Neural progenitor cell (in vitro differentiated cells): Measurements from ENCODE around the gene LRRC8D. TPM values are rescaled to one million over a fixed set of nuclear protein-coding genes. Genes with fewer than 3 reads are reported as not detected.

Experiments
- DNase-seq: peaks from one replicate; pipeline ENCODE4 v3.0.0-alpha.2; 2016; ENCODE audit warnings: low spot score
- H2AFZ ChIP-seq: fragments of 200-600 bp; sonication (generic); replicated peaks from 2 replicates; pipeline ENCODE4 v1.6.1; 2016; ENCODE audit warnings: antibody characterized with exemption
- H3F3A ChIP-seq: fragments of 200-600 bp; sonication (generic); 2 replicates; pipeline ENCODE4 v1.6.1; 2016; ENCODE audit warnings: antibody characterized with exemption, low read depth
- H3K27ac ChIP-seq: fragments of 200-600 bp; sonication (generic); 2 replicates; pipeline ENCODE4 v1.5.1; 2016; ENCODE audit warnings: mild to moderate bottlenecking
- H3K27me3 ChIP-seq: fragments of 200-600 bp; sonication (generic); 2 replicates; pipeline ENCODE4 v1.6.1; 2016; ENCODE audit warnings: mild to moderate bottlenecking, moderate library complexity
- H3K36me3 ChIP-seq: fragments of 200-600 bp; sonication (generic); 2 replicates; pipeline ENCODE4 v1.5.1; 2016
- H3K4me1 ChIP-seq: fragments of 200-600 bp; sonication (generic); 2 replicates; pipeline ENCODE4 v1.6.1; 2016; ENCODE audit warnings: mixed run types
- H3K4me2 ChIP-seq: fragments of 200-600 bp; sonication (generic); 2 replicates; pipeline ENCODE4 v1.6.1; 2016
- H3K4me3 ChIP-seq: fragments of 200-600 bp; sonication (generic); 2 replicates; pipeline ENCODE4 v1.5.1; 2016
- H3K79me2 ChIP-seq: fragments of 200-600 bp; sonication (generic); 2 replicates; pipeline ENCODE4 v1.6.1; 2016; ENCODE audit warnings: low read depth
- H3K9ac ChIP-seq: fragments of 200-600 bp; sonication (generic); 2 replicates; pipeline ENCODE4 v1.6.1; 2016
- H3K9me3 ChIP-seq: fragments of 200-600 bp; sonication (generic); 2 replicates; pipeline ENCODE4 v1.5.1; 2016; ENCODE audit warnings: low read depth
- H4K20me1 ChIP-seq: fragments of 200-600 bp; sonication (generic); 2 replicates; pipeline ENCODE4 v1.6.1; 2016; ENCODE audit warnings: low read depth
- H3K27ac Mint-ChIP-seq: 3 replicates; pipeline ENCODE4 v1.8.0; 2021; ENCODE audit warnings: mixed read lengths
- H3K27me3 Mint-ChIP-seq: 2 replicates; pipeline ENCODE4 v1.8.0; 2022; ENCODE audit warnings: low read depth, mild to moderate bottlenecking, inconsistent platforms, moderate library complexity, mixed read lengths; ENCODE audit not compliant: insufficient read depth
- H3K36me3 Mint-ChIP-seq: 3 replicates; pipeline ENCODE4 v1.8.0; 2021; ENCODE audit warnings: mixed read lengths
- H3K4me1 Mint-ChIP-seq: 3 replicates; pipeline ENCODE4 v1.8.0; 2021; ENCODE audit warnings: mixed read lengths
- H3K4me3 Mint-ChIP-seq: 3 replicates; pipeline ENCODE4 v1.8.0; 2021; ENCODE audit warnings: mild to moderate bottlenecking, moderate library complexity, mixed read lengths
- H3K9me3 Mint-ChIP-seq: 3 replicates; pipeline ENCODE4 v1.8.0; 2020; ENCODE audit warnings: mixed read lengths
- EZH2 ChIP-seq: fragments of 200-600 bp; sonication (generic); IDR thresholded peaks from 2 replicates; pipeline ENCODE4 v1.6.1; 2017; ENCODE audit warnings: antibody characterized with exemption, mild to moderate bottlenecking, moderate library complexity
- EZH2phosphoT487 ChIP-seq: fragments of 200-600 bp; sonication (generic); IDR thresholded peaks from 2 replicates; pipeline ENCODE4 v1.6.1; 2017; ENCODE audit warnings: antibody characterized with exemption
- total RNA-seq: library from RNA; depleted of rRNA; stranded (reverse); fragments of >200 nt; gene quantifications from 2 replicates; pipeline ENCODE4 v1.2.3, GENCODE V29; 2015; ENCODE audit warnings: low replicate concordance
- TF ChIP-seq, protein P1 (sequence below): fragments of 200-600 bp; sonication (generic); IDR thresholded peaks from 2 replicates; pipeline ENCODE4 v1.5.1; 2017; ENCODE audit warnings: antibody characterized with exemption, mild to moderate bottlenecking

Gene LRRC8D
- total RNA-seq, 1 donor from 2014 or later: 55.7 TPM

DNA sequence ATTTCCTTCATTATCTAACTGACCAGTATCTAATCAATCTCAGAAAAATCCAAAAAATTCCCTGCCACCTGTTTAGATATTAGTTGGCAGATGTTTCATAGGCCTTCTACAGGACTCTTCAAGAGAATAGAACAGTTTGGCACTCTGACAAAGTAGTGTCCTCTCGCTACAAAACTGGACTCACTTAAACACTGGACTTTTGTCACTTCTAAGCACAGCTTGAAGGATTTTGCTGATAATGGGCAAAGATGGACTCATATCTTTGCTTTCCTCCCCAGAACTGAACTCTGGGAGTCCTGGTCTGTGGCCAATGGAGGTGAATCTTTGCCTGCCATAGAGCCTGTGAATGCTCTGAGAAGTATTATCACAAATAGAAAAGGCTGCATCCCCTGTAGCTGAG, 115.9 kb downstream of the LRRC8D start:
- no peaks in the 10 kb centered on the region for H3K36me3 ChIP-seq
- H3K4me1 Mint-ChIP-seq: peaks cover 32% of the 10 kb centered on the region
- no peak overlapping the region for H3K4me3 ChIP-seq
- TF ChIP-seq EZH2: no peak
- TF ChIP-seq, protein P1, sequence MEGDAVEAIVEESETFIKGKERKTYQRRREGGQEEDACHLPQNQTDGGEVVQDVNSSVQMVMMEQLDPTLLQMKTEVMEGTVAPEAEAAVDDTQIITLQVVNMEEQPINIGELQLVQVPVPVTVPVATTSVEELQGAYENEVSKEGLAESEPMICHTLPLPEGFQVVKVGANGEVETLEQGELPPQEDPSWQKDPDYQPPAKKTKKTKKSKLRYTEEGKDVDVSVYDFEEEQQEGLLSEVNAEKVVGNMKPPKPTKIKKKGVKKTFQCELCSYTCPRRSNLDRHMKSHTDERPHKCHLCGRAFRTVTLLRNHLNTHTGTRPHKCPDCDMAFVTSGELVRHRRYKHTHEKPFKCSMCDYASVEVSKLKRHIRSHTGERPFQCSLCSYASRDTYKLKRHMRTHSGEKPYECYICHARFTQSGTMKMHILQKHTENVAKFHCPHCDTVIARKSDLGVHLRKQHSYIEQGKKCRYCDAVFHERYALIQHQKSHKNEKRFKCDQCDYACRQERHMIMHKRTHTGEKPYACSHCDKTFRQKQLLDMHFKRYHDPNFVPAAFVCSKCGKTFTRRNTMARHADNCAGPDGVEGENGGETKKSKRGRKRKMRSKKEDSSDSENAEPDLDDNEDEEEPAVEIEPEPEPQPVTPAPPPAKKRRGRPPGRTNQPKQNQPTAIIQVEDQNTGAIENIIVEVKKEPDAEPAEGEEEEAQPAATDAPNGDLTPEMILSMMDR: no peak
- no peak for TF ChIP-seq EZH2phosphoT487
- H3K4me1 ChIP-seq: peaks cover 31% of the 10 kb centered on the region
- no peaks in the 10 kb centered on the region for H3K9me3 Mint-ChIP-seq
- no peak for DNase-seq
- H2AFZ ChIP-seq: no peak overlapping the region
- H3K27me3 Mint-ChIP-seq: peaks cover 2% of the 10 kb centered on the region
- H3K79me2 ChIP-seq: no peaks in the 10 kb centered on the region
- H3K27me3 ChIP-seq: no peaks in the 10 kb centered on the region
- H3K36me3 Mint-ChIP-seq: peaks cover 31% of the 10 kb centered on the region
- H3K9me3 ChIP-seq: no peaks in the 10 kb centered on the region
- H3K27ac Mint-ChIP-seq: no peak overlapping the region
- H3F3A ChIP-seq: peaks cover 30% of the 10 kb centered on the region
- H3K27ac ChIP-seq: no peak overlapping the region
- no peak overlapping the region for H3K4me2 ChIP-seq
- H3K4me3 Mint-ChIP-seq: no peak overlapping the region
- peaks cover 28% of the 10 kb centered on the region for H4K20me1 ChIP-seq
- H3K9ac ChIP-seq: no peak overlapping the region

DNA sequence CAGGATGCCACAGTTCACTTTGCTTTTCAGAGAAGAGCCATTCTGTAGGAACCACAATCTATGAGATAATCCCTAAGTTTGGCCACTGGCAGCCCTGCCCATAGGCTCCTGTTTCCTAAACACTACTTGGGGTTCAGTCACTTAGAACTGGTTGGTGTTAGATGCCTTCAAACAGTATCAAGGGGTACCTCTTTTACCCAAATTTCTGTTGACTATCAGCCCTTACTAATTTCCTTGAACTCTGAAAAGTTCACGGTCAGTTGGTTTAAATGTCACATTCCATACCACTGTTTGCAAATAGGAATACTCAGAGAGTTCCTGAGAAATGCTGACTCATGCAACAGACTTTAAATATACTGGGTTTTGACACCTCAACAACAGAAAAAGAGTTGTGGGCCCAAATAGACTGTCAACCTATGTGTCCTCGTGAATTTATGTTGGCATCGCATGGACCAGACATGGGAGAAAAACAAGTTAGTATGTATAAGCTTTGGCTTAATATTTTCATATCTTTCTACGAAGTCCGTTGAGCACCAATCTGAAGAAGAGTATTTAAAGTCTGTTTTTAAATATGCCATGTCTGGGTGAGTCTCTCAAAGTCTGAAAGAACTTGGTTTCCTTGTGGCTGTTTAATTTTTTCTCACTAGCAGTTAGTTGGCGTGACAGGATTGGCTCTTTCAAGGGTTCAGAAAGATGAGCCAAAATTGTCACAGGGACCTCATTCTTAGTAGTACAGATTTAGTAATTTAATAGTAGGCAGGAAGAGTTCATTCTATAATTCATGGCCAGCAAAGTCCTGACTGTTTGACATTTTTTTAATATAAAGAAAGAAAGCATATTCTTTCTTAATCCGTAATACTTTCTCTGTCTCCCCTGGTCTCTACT, 117.6 kb downstream of the LRRC8D start:
- H3K36me3 Mint-ChIP-seq: peaks cover 19% of the 10 kb centered on the region
- Histone ChIP-seq H3K4me1 (peaks cover 36% of the 10 kb centered on the region), H4K20me1 (peaks cover 28% of the 10 kb centered on the region), H3F3A (peaks cover 30% of the 10 kb centered on the region), H3K9ac (no peak overlapping the region), H3K9me3 (no peaks in the 10 kb centered on the region), H3K27me3 (no peaks in the 10 kb centered on the region), H3K27ac (peak overlapping the region; percentile 55), H3K4me2 (peak overlapping the region; percentile 51), H3K36me3 (no peaks in the 10 kb centered on the region), H3K4me3 (no peak overlapping the region), H3K79me2 (no peaks in the 10 kb centered on the region), H2AFZ (no peak overlapping the region)
- TF ChIP-seq, protein P1: no peak
- TF ChIP-seq EZH2phosphoT487: no peak
- TF ChIP-seq EZH2: no peak
- H3K4me1 Mint-ChIP-seq: peaks cover 37% of the 10 kb centered on the region
- peaks cover 2% of the 10 kb centered on the region for H3K27me3 Mint-ChIP-seq
- no peak for DNase-seq
- H3K9me3 Mint-ChIP-seq: no peaks in the 10 kb centered on the region
- H3K27ac Mint-ChIP-seq: peak overlapping the region; percentile 83
- no peak overlapping the region for H3K4me3 Mint-ChIP-seq

DNA sequence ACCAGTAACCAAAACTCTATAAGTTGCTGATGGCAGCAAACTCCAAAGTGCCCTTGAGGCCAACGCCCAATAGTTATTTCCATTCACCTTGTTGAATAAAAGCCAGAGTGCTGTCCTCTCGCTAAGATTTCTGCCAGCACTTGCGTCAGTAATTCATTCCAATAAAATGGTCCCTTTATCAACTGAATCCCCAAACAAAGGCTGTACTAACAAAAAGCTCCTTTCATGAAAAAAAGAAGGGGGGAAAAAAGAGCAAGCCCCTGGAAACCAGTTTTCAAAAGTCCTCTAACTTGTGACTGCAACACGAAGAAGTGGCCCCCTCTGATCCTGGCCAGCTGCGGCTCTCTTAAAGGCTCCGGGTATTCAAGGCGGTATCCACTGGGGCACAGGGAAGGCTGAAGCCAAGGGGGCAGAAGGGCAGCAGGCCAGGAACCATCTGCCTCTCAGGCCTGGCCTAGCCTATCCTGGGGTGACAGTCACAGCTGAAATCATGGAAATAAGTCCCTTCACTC, 118.3 kb downstream of the LRRC8D start:
- Mint-ChIP-seq H3K9me3 (no peaks in the 10 kb centered on the region), H3K36me3 (peaks cover 12% of the 10 kb centered on the region), H3K4me1 (peaks cover 44% of the 10 kb centered on the region), H3K4me3 (no peak overlapping the region), H3K27me3 (peaks cover 2% of the 10 kb centered on the region), H3K27ac (peak overlapping the region; percentile 83)
- peak; percentile 61 for DNase-seq
- Histone ChIP-seq H3K9me3 (no peaks in the 10 kb centered on the region), H3K4me1 (peaks cover 43% of the 10 kb centered on the region), H3K9ac (no peak overlapping the region), H4K20me1 (peaks cover 28% of the 10 kb centered on the region), H3K27ac (peak overlapping the region; percentile 55), H3K27me3 (no peaks in the 10 kb centered on the region), H3K79me2 (no peaks in the 10 kb centered on the region), H3K4me2 (peak overlapping the region; percentile 51), H3F3A (peaks cover 32% of the 10 kb centered on the region), H2AFZ (no peak overlapping the region), H3K4me3 (no peak overlapping the region), H3K36me3 (no peaks in the 10 kb centered on the region)
- TF ChIP-seq, protein P1: no peak
- no peak for TF ChIP-seq EZH2phosphoT487
- no peak for TF ChIP-seq EZH2
